ENCODE measurements around the gene JAZF1.

The JAZF1 gene

GRCh38 chr7:28174901-28175661, 5.5 kb downstream of the JAZF1 start:
- H3K4me3 ChIP-seq (ENCODE audit: low read depth, low read length): no peak overlapping the region
- TF ChIP-seq, protein P1, sequence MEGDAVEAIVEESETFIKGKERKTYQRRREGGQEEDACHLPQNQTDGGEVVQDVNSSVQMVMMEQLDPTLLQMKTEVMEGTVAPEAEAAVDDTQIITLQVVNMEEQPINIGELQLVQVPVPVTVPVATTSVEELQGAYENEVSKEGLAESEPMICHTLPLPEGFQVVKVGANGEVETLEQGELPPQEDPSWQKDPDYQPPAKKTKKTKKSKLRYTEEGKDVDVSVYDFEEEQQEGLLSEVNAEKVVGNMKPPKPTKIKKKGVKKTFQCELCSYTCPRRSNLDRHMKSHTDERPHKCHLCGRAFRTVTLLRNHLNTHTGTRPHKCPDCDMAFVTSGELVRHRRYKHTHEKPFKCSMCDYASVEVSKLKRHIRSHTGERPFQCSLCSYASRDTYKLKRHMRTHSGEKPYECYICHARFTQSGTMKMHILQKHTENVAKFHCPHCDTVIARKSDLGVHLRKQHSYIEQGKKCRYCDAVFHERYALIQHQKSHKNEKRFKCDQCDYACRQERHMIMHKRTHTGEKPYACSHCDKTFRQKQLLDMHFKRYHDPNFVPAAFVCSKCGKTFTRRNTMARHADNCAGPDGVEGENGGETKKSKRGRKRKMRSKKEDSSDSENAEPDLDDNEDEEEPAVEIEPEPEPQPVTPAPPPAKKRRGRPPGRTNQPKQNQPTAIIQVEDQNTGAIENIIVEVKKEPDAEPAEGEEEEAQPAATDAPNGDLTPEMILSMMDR (IDR thresholded peaks at IDR 0.05; ENCODE audit: borderline replicate concordance, insufficient read depth, low read depth, low read length): no peak

DNA sequence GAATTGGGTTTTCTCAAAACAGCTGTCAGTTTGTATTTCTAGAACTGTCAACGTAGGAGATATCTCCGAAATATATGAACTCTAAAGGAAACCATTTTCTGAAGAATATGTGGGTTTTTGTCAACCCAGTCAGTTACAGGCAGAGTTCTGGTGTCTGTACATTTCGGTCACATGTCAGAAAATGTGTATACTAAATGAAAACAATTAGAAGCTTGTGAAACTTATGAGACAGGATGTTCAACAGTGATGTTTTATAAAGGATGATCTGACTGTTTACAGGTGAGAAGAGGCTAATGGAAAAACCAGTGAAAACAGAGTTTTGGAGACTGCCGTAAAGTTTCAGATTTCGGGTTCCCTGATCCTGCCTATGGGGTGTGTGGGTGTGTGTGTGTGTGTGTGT, 6.2 kb downstream of the JAZF1 start:
- TF ChIP-seq, protein P1 (IDR thresholded peaks at IDR 0.05; ENCODE audit: borderline replicate concordance, insufficient read depth, low read depth, low read length): no peak
- no peak overlapping the region for H3K4me3 ChIP-seq (ENCODE audit: low read depth, low read length)

DNA sequence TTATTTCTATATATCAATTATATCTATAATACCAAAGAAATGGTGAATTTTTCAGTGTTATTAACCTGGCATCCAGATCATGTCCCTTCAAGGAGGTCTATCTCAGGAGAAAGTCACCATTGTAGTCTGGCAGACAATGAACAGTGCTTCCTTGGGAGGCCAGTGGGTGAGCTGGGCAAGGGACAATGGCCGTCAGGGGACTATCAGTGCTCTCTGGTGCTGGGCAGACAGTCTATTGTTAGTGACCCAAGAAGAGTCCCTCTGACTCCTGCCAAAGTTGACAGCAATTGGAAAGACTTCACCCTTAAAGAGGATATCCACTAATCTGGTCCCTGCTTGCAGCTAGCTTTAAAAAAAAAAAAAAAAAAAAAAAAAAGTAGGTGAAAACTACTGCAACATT, 7.1 kb downstream of the JAZF1 start:
- no peak overlapping the region for H3K4me3 ChIP-seq (ENCODE audit: low read depth, low read length)

GRCh38 chr7:28172958-28173357, 7.6 kb downstream of the JAZF1 start:
- TF ChIP-seq, protein P1 (IDR thresholded peaks at IDR 0.05; ENCODE audit: borderline replicate concordance, insufficient read depth, low read depth, low read length): no peak
- H3K4me3 ChIP-seq (ENCODE audit: low read depth, low read length): no peak overlapping the region

More for the DNA sequence above, 7.1 kb downstream of the JAZF1 start:
- TF ChIP-seq, protein P1 (IDR thresholded peaks at IDR 0.05; ENCODE audit: borderline replicate concordance, insufficient read depth, low read depth, low read length): no peak

- TF ChIP-seq, protein P1 (IDR thresholded peaks at IDR 0.05; ENCODE audit: borderline replicate concordance, insufficient read depth, low read depth, low read length): no peak
- no peak overlapping the region for H3K4me3 ChIP-seq (ENCODE audit: low read depth, low read length)
Observed at GRCh38 chr7:28170701-28171100, 9.9 kb downstream of the JAZF1 start.

- TF ChIP-seq, protein P1 (IDR thresholded peaks at IDR 0.05; ENCODE audit: borderline replicate concordance, insufficient read depth, low read depth, low read length): no peak
- no peak overlapping the region for H3K4me3 ChIP-seq (ENCODE audit: low read depth, low read length)
Observed at GRCh38 chr7:28169230-28169629, 11.4 kb downstream of the JAZF1 start.
